GM18526 (cell line): ENCODE measurements around the gene ZNHIT2.

ENCODE experiments used
- POLR2A ChIP-seq: IDR thresholded peaks from 3 replicates; pipeline ENCODE4 v1.6.1; 2011; ENCODE audit not compliant: insufficient read length; ENCODE audit errors: extremely low read depth

Gene ZNHIT2

GRCh38 chr11:65128182-65129145 is 11.0 kb upstream of the ZNHIT2 start:
- TF ChIP-seq POLR2A: no peak

DNA sequence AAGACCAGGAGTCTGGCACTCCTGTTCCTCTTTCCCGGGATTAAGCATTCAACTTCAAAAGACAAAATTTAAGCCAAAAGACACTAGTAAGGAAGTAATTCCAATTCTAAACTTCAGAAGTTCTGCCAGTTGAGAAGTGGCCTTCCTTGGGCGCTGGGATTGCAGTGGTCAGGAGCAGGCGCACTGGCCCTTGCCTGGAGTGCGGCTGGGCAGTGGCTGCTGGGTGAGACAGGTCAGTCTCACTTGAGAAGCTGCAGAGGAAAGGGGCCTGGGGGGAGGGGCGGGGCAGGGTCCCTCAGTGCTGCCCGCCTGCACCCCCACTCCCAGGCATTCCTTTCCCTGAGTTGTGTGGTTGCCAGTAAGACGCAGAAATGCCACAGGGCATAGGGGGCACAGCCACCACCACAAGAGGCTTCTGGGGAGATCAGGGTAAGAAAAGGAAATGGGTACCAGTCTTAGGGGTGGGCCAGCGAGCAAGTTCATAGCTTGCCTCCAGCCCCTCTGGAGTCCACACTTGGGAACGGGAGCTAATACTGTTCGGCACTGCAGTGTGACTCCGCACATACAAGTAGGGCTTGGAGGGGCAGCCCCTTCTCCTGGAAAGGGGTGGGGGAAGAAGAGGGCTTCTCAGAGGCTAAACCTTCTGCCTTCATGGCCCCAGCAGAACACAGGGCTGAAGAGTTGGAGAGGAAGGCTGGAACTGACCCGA is 10.1 kb upstream of the ZNHIT2 start:
- no peak for TF ChIP-seq POLR2A

- TF ChIP-seq POLR2A: peak; percentile 17
Observed at GRCh38 chr11:65126624-65127274, 9.2 kb upstream of the ZNHIT2 start.

- no peak for TF ChIP-seq POLR2A
Observed at GRCh38 chr11:65125197-65126056, 7.9 kb upstream of the ZNHIT2 start.

GRCh38 chr11:65124480-65125196 is 7.1 kb upstream of the ZNHIT2 start:
- TF ChIP-seq POLR2A: no peak

DNA sequence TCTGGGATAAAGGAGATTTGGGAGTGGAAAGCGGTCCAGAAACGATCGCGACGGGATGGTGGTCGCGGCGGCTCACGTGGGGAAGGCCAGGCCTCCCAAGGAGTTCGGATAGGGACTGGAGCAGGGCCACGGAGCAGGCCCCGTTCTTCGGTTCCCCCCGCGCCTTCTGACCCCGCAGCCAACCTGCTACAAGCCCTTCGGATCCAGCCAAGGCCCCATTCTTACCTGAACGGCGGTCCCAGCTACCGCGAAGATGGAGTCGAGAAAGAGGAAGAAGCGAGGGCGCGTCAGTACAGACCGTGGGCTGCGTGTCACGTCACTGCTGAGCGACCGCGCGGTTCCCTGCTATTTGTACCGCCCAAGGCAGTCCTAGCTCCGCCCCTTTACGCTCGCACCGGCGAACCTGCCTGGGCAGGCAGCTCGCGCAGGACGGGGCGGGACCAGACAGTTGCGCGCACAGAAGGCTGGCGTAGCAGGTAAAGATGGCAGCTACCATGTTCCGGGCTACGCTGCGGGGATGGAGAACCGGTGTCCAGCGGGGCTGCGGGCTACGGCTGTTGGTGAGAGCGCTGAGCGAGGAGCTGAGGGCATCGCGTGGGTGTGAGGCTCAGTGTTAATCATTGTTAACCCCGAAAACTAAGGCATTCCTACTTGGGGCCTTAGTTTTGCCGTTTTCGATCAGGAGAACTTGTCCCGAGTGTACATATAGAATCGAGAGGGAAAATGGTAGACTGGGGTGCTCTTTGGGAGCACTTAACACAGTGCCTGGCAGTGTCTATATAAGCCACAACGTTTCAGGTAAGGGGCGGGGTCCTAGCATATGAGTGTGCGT is 4.6 kb upstream of the ZNHIT2 start, which contains the start of the genes FAU and MRPL49:
Gene FAU (minus strand): TSS at position 270 of the 832 bp plus-strand sequence. CDS start 321 bp downstream, outside the sequence.
Gene MRPL49 (plus strand): TSS at position 457 of the 832 bp plus-strand sequence. CDS start 26 bp downstream, at position 483.
- TF ChIP-seq POLR2A: peak; percentile 90

DNA sequence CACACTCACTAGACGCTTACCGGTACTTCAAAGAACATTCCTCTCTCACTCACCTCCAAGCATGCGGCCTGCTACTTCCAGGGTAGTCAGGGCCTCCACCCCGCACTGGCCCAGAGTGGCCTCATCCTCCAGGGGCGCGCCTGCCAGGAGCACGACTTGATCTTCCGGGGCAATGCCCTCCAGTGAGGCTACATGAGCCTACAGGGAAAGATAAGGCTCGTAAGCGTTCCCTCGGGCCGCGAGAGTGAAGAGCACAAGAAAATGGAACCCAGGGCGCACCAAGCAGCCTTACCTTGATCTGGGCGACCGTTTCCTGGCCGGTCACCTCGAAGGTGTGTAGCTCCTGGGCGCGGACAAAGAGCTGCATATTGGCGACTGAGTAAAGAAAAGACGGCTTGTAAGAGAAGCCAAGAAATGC is 4.0 kb upstream of the ZNHIT2 start:
- no peak for TF ChIP-seq POLR2A

DNA sequence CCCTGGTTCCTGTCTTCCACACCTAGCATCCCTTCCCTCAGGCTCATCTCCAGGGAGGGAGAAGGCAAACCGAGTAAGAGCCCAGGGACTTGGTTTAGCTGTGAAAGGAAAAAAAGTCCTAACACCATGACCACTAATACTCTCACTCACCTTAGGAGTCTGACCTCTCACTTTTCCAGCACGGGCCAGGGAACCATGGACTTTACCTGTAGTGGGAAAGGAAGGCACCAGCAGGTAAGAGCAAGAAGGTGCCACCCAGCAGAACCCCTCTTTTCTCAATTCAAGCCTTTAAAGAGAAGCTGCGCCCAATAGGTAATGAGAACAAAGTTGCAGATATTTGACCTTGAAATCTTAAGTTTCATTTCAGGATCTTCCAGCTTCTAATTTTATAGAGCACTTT is 3.3 kb upstream of the ZNHIT2 start:
- TF ChIP-seq POLR2A: no peak

DNA sequence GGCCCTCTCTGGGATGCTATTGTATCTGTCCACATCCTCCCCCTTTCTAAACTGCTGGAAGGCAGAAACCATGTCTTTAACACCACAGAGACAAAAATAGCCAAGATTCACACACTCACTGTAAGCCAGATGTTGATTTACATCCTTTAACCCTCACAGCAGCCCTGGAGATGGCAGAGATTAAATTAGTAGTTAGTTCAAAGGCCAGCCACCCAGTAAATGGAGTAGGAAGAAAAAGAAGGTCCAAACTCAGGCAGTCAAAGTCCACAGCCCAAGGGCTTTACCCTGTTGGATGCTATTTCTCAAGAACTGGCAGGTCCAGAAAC is 2.1 kb upstream of the ZNHIT2 start:
- no peak for TF ChIP-seq POLR2A

GRCh38 chr11:65118097-65118837 is 766 bp upstream of the ZNHIT2 start:
- TF ChIP-seq POLR2A: no peak

DNA sequence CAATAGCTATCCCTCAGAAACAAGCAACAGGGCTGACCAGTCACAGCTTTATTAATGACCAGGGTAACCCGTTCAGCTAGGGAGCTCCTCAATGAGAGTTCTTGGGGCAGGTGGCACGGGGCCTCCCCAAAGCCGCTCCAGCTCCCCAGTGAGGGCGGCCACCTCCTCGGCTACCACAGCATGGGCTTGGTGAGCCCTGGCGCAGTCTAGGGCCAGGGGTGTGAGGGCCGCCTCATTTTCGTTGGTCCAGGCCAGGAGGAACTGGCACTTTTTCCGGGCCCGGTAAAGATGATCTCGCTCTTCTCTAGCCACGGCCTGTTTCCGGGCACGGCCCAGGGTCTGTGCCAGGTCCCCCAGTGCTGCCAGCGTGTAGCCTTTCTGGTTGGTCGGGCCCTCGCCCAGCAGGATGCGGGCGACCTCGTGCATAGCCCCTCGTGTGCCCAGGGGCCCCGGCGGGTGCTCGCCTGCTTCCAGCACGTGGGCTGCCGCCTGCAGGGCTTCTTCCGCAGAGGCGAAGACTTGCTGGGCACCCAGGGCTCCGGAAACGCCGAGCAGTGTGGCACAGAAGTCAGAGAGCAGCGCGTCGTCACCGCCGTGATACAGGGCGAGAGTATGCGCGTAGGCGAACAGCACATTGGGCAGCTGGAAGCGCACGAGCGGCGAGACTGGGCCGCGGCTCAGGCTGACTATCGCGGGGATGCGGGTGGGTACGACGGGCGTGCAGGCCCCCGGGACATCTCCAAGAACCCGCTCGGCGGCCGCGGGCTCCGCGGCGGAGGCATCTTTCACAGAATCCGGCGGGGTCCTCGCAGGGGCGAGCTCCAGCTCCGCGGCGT is 913 bp downstream of the ZNHIT2 start:
- TF ChIP-seq POLR2A: no peak

- no peak for TF ChIP-seq POLR2A
Observed at GRCh38 chr11:65115361-65116082, 2.0 kb downstream of the ZNHIT2 start.
